OCI-LY3 (cell line): ENCODE data around the gene TPD52L2.

Experiments
- CTCF ChIP-seq: fragments of 200-600, 300-600 bp; sonication (generic); IDR thresholded peaks from 2 replicates; pipeline ENCODE4 v1.5.1; 2014; ENCODE audit warnings: antibody characterized with exemption, low read length, low read depth
- EZH2phosphoT487 ChIP-seq: fragments of 200-600 bp; shearing (Covaris generic); IDR thresholded peaks from 2 replicates; pipeline ENCODE4 v1.6.1; 2018; ENCODE audit warnings: antibody characterized with exemption, mixed run types, low read depth

GRCh38 chr20:63930971-63931553 is 66.0 kb downstream of the TPD52L2 start:
- TF ChIP-seq CTCF (no peak), EZH2phosphoT487 (no peak)
